ENCODE data around the gene LMO3.

Gene LMO3

DNA sequence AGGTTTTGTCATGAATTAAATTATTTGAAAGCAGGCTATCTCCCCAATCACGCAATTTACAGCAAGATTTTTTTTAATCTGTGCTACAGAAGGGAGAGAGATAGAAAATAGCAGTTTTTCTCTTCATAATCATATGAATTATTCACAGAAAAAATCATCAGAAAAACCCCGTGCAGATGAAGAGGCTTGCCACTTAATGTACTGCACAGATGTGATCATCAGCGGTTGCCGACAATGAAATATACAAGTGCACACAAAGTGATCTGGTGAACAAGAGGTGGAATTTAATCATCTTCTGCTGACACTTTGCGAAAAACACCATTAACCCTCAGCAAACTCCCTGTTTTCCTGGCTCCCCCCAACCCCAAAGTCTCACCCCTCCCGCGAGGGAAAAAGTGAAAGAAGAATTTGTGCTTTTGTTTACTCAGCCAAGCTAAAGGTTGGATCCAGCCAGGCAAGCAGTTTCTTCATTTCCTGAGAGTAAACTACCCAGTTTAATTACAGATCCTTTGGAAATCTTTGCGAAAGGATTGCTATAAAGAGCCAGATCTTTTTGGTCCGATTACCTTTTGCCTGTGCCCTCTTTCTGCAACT lies 3.1 kb upstream of the LMO3 start:
- WGBS (ENCODE audit: extremely low coverage, insufficient coverage, low lambda C conversion rate): no CpG with 5 or more reads among the region's 9 CpGs
- H3K18ac ChIP-seq (ENCODE audit: low read length): no peak overlapping the region
- no peak overlapping the region for H3K4me3 ChIP-seq (ENCODE audit: low read length)
- H3K27me3 ChIP-seq (ENCODE audit: insufficient read depth, low read length, poor library complexity): peaks cover 16% of the 10 kb centered on the region
- no peaks in the 10 kb centered on the region for H3K79me2 ChIP-seq (ENCODE audit: control insufficient read depth, insufficient read depth, low read length)
- H3K4ac ChIP-seq (ENCODE audit: low read depth, low read length): no peak overlapping the region
- H3K4me1 ChIP-seq (ENCODE audit: control insufficient read depth, low read depth, low read length): peaks cover 13% of the 10 kb centered on the region
- no peak overlapping the region for H4K5ac ChIP-seq (ENCODE audit: low read length)
- no peaks in the 10 kb centered on the region for H3K79me1 ChIP-seq (ENCODE audit: low read length)
- no peak overlapping the region for H2BK120ac ChIP-seq (ENCODE audit: low read depth, low read length)
- no peak overlapping the region for H3K4me2 ChIP-seq (ENCODE audit: low read length)
- H2BK5ac ChIP-seq (ENCODE audit: low read length): no peak overlapping the region
- H3K56ac ChIP-seq (ENCODE audit: low read length): no peak overlapping the region
- no peak overlapping the region for H2AK5ac ChIP-seq (ENCODE audit: low read length)
- DNase-seq: no peak
- no peaks in the 10 kb centered on the region for H3K36me3 ChIP-seq (ENCODE audit: control insufficient read depth, insufficient read depth, low read length)
- H3K9ac ChIP-seq (ENCODE audit: low read length): no peak overlapping the region
- H2BK15ac ChIP-seq (replicated peaks; ENCODE audit: low read depth): no peak overlapping the region
- H3K23ac ChIP-seq (ENCODE audit: low read length): no peak overlapping the region
- H3K27ac ChIP-seq (ENCODE audit: low read depth, low read length): no peak overlapping the region
- no peak overlapping the region for H4K8ac ChIP-seq (ENCODE audit: low read depth, low read length)

DNA sequence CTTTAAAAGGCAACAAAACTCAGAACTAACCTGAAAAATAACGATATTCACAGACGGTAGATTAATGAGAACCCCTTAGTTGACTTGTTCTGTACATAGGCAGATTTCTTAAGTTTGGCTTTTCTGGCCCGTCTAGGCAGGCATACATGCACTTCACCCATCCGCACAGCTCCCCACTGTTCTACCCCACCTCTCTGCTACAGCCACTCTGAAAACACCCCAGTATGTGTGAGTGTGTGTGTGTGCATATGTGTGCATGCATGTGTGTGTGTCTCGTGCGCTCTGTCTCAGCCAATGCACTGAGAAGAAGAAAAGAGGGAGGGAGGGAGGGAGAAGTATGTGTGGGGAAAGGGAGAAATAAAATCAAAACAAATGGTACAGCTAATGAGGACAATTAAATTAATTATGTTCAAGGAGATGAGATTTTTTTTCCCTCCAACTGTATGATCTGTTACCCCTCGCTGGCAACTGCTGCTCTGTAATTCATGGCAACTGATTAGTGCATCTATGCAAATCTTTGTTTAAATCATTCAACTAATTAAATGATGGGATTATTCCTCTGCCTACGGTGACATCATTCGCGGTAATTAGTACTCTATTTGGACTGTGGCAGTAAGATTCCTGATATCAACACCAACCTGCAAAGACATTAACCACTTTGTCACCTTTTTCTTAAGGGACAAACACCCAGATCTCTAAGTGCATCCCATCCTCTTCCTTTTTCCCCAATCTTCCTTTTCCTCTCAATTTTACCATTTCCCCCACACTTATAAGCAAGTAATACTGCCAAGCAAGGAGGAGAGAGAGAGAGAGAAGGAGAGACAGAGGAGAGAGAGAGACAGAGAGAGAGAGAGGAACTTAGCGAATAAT lies 2.2 kb upstream of the LMO3 start:
- no CpG with 5 or more reads among the region's 11 CpGs for WGBS (ENCODE audit: extremely low coverage, insufficient coverage, low lambda C conversion rate)
- H4K8ac ChIP-seq (ENCODE audit: low read depth, low read length): no peak overlapping the region
- H4K5ac ChIP-seq (ENCODE audit: low read length): no peak overlapping the region
- no peak overlapping the region for H3K9ac ChIP-seq (ENCODE audit: low read length)
- no peak overlapping the region for H3K4me2 ChIP-seq (ENCODE audit: low read length)
- H3K36me3 ChIP-seq (ENCODE audit: control insufficient read depth, insufficient read depth, low read length): no peaks in the 10 kb centered on the region
- H3K4me3 ChIP-seq (ENCODE audit: low read length): no peak overlapping the region
- H3K79me2 ChIP-seq (ENCODE audit: control insufficient read depth, insufficient read depth, low read length): no peaks in the 10 kb centered on the region
- no peak overlapping the region for H3K27ac ChIP-seq (ENCODE audit: low read depth, low read length)
- H2BK15ac ChIP-seq (replicated peaks; ENCODE audit: low read depth): no peak overlapping the region
- H3K27me3 ChIP-seq (ENCODE audit: insufficient read depth, low read length, poor library complexity): peaks cover 16% of the 10 kb centered on the region
- no peak overlapping the region for H2BK5ac ChIP-seq (ENCODE audit: low read length)
- H3K56ac ChIP-seq (ENCODE audit: low read length): no peak overlapping the region
- H3K23ac ChIP-seq (ENCODE audit: low read length): no peak overlapping the region
- H3K79me1 ChIP-seq (ENCODE audit: low read length): no peaks in the 10 kb centered on the region
- H2AK5ac ChIP-seq (ENCODE audit: low read length): no peak overlapping the region
- H3K18ac ChIP-seq (ENCODE audit: low read length): no peak overlapping the region
- peaks cover 13% of the 10 kb centered on the region for H3K4me1 ChIP-seq (ENCODE audit: control insufficient read depth, low read depth, low read length)
- peak; percentile 15 for DNase-seq
- H3K4ac ChIP-seq (ENCODE audit: low read depth, low read length): no peak overlapping the region
- no peak overlapping the region for H2BK120ac ChIP-seq (ENCODE audit: low read depth, low read length)

DNA sequence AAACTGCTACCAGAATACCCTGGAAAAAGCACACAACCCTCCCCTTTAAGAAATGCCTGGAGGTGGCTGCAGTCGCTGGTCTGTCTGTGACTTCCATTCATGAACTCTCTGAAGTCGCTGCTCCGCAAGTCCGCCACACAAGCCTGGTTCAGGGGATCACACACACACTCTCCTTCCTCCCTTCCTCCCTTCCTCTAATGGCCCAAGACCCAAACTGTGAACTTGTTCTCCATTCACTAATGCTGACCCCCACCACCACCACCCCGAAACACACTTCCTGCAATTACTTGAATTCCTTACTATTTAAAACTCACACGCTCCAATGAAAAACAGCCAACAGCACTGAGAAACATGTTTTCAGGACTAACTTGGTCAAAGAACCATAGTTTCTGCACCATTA lies 1.0 kb upstream of the LMO3 start:
- no peaks in the 10 kb centered on the region for H3K79me2 ChIP-seq (ENCODE audit: control insufficient read depth, insufficient read depth, low read length)
- H3K27me3 ChIP-seq (ENCODE audit: insufficient read depth, low read length, poor library complexity): peaks cover 16% of the 10 kb centered on the region
- H2BK120ac ChIP-seq (ENCODE audit: low read depth, low read length): no peak overlapping the region
- H2AK5ac ChIP-seq (ENCODE audit: low read length): no peak overlapping the region
- no peak overlapping the region for H4K8ac ChIP-seq (ENCODE audit: low read depth, low read length)
- no peak overlapping the region for H3K4ac ChIP-seq (ENCODE audit: low read depth, low read length)
- H4K5ac ChIP-seq (ENCODE audit: low read length): no peak overlapping the region
- no peak overlapping the region for H3K56ac ChIP-seq (ENCODE audit: low read length)
- no peak overlapping the region for H3K4me3 ChIP-seq (ENCODE audit: low read length)
- H3K36me3 ChIP-seq (ENCODE audit: control insufficient read depth, insufficient read depth, low read length): no peaks in the 10 kb centered on the region
- DNase-seq: peak; percentile 31
- H3K4me1 ChIP-seq (ENCODE audit: control insufficient read depth, low read depth, low read length): peaks cover 13% of the 10 kb centered on the region
- H2BK15ac ChIP-seq (replicated peaks; ENCODE audit: low read depth): no peak overlapping the region
- no peak overlapping the region for H3K18ac ChIP-seq (ENCODE audit: low read length)
- no peak overlapping the region for H3K27ac ChIP-seq (ENCODE audit: low read depth, low read length)
- no peak overlapping the region for H3K23ac ChIP-seq (ENCODE audit: low read length)
- H3K79me1 ChIP-seq (ENCODE audit: low read length): no peaks in the 10 kb centered on the region
- WGBS (ENCODE audit: extremely low coverage, insufficient coverage, low lambda C conversion rate): no CpG with 5 or more reads among the region's 6 CpGs
- H3K4me2 ChIP-seq (ENCODE audit: low read length): peak overlapping the region; percentile 88
- peak overlapping the region; percentile 49 for H3K9ac ChIP-seq (ENCODE audit: low read length)
- no peak overlapping the region for H2BK5ac ChIP-seq (ENCODE audit: low read length)

DNA sequence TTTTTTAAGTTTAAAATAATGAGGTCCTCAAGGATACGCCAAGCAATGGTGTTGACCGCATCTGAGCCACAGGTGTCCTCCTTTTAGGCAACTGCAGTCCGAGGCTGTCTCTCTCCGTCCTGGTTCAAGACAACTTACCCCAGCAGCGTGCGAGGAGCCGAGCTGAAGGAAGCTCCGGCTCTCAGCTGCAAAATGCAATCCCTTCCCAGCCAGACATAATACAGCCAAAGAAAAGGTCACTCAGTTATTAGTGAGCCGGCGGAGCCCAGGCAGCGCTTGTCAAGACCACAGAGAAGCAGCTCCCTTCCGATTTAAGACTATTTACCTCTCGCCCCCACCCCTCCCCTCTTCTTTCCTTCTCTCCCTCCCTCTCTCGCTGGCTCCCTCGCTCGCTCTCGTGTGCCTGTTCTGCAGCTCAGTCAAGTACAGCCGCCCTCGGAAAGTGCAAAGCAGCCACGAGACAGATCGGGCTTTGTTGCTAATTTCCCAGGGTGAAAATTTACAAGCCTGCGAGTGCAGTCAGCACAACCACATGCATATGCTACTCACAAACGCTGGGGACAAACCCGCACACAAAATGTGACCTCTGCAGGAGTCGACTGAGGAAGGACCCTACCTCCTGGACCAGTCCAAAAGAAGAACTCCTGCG lies 363 bp upstream of the LMO3 start:
- Histone ChIP-seq H3K9ac (ENCODE audit: low read length) (peak overlapping the region; percentile 49), H4K5ac (ENCODE audit: low read length) (no peak overlapping the region), H2BK5ac (ENCODE audit: low read length) (no peak overlapping the region), H3K79me1 (ENCODE audit: low read length) (no peaks in the 10 kb centered on the region), H2AK5ac (ENCODE audit: low read length) (no peak overlapping the region), H3K4me3 (ENCODE audit: low read length) (peak overlapping the region; percentile 44), H2BK15ac (replicated peaks; ENCODE audit: low read depth) (no peak overlapping the region), H3K18ac (ENCODE audit: low read length) (no peak overlapping the region), H3K4me2 (ENCODE audit: low read length) (peak overlapping the region; percentile 88), H3K27ac (ENCODE audit: low read depth, low read length) (no peak overlapping the region), H3K79me2 (ENCODE audit: control insufficient read depth, insufficient read depth, low read length) (no peaks in the 10 kb centered on the region), H3K4ac (ENCODE audit: low read depth, low read length) (no peak overlapping the region), H3K23ac (ENCODE audit: low read length) (no peak overlapping the region), H3K27me3 (ENCODE audit: insufficient read depth, low read length, poor library complexity) (peaks cover 16% of the 10 kb centered on the region), H3K36me3 (ENCODE audit: control insufficient read depth, insufficient read depth, low read length) (no peaks in the 10 kb centered on the region), H2BK120ac (ENCODE audit: low read depth, low read length) (no peak overlapping the region), H4K8ac (ENCODE audit: low read depth, low read length) (no peak overlapping the region), H3K4me1 (ENCODE audit: control insufficient read depth, low read depth, low read length) (peaks cover 13% of the 10 kb centered on the region), H3K56ac (ENCODE audit: low read length) (peak overlapping the region; percentile 31)
- peak; percentile 81 for DNase-seq
- no CpG with 5 or more reads among the region's 26 CpGs for WGBS (ENCODE audit: extremely low coverage, insufficient coverage, low lambda C conversion rate)

DNA sequence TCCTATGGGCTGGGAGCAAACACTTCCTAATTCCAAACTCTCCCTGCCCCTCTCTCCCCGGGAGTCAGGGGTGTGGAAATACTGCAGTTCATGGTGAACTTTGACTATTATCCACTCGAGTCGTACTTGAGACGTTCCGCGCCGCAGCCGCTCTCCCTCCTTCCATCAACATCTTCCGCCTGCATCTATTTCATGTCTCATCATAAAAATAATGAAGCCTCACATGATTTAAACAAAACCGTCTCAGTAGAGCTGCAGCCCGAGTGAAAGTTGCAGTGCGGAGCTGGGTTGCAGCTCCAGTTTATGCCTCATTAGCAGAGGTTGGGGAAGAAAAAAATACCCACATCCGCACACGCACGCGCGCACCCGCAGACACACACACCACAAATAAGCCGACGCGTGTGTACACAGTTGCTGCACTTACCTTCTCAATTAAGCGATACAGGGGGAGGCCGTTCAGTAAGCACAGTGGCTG lies 283 bp downstream of the LMO3 start:
- H2BK15ac ChIP-seq (replicated peaks; ENCODE audit: low read depth): no peak overlapping the region
- no peaks in the 10 kb centered on the region for H3K79me1 ChIP-seq (ENCODE audit: low read length)
- no peaks in the 10 kb centered on the region for H3K79me2 ChIP-seq (ENCODE audit: control insufficient read depth, insufficient read depth, low read length)
- H3K4me3 ChIP-seq (ENCODE audit: low read length): peak overlapping the region; percentile 20
- no peak overlapping the region for H4K5ac ChIP-seq (ENCODE audit: low read length)
- H3K36me3 ChIP-seq (ENCODE audit: control insufficient read depth, insufficient read depth, low read length): no peaks in the 10 kb centered on the region
- peak overlapping the region; percentile 37 for H3K9ac ChIP-seq (ENCODE audit: low read length)
- H2AK5ac ChIP-seq (ENCODE audit: low read length): no peak overlapping the region
- no peak overlapping the region for H3K18ac ChIP-seq (ENCODE audit: low read length)
- H3K4me1 ChIP-seq (ENCODE audit: control insufficient read depth, low read depth, low read length): peaks cover 11% of the 10 kb centered on the region
- H2BK120ac ChIP-seq (ENCODE audit: low read depth, low read length): no peak overlapping the region
- no peak overlapping the region for H3K23ac ChIP-seq (ENCODE audit: low read length)
- no peak overlapping the region for H3K4ac ChIP-seq (ENCODE audit: low read depth, low read length)
- peak overlapping the region; percentile 88 for H3K4me2 ChIP-seq (ENCODE audit: low read length)
- no peak overlapping the region for H4K8ac ChIP-seq (ENCODE audit: low read depth, low read length)
- no peak overlapping the region for H3K27ac ChIP-seq (ENCODE audit: low read depth, low read length)
- H3K56ac ChIP-seq (ENCODE audit: low read length): peak overlapping the region; percentile 74
- WGBS (ENCODE audit: extremely low coverage, insufficient coverage, low lambda C conversion rate): no CpG with 5 or more reads among the region's 23 CpGs
- peaks cover 16% of the 10 kb centered on the region for H3K27me3 ChIP-seq (ENCODE audit: insufficient read depth, low read length, poor library complexity)
- no peak overlapping the region for H2BK5ac ChIP-seq (ENCODE audit: low read length)
- DNase-seq: peak; percentile 14
